SK-N-SH treated with all-trans-retinoic acid at 6 μM for 48 hours (cell line): ENCODE data around the gene AFDN.

Experiments used
- TOX ChIP-seq: fragments of 250-450 bp; sonication (Bioruptor Pico); IDR thresholded peaks from 2 replicates; pipeline ENCODE4 v1.8.0; 2021; ENCODE audit warnings: mild to moderate bottlenecking, moderate library complexity, borderline replicate concordance
- ZFP3 ChIP-seq: fragments of 250-450 bp; sonication (Bioruptor Pico); IDR thresholded peaks from 2 replicates; pipeline ENCODE4 v1.5.0; 2020; ENCODE audit warnings: mild to moderate bottlenecking, moderate library complexity

DNA sequence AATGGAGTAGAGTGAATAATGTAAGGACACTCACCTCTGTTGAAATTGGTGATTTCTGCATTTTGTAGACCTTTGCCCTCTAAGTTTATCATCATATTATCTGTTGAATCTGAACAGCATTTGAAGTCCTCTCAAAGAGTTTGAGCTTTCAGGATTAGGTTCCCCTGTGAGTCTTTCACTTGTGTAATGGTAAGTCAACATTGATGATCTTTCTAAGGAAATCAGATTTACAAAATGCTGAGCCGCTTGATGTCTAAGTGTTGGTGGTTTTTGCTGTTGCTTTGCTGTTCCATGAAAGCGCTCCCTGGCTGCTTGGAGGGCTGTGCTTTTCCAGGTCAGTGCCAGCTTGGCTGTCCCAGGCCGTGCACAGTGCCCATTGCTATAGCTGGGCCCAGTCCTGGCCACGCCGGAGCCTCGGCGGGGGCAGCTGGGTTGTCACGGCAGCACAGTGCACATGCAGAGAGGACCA, 136.9 kb downstream of the AFDN start:
- no peak for TF ChIP-seq ZFP3 (CRISPR knock-in tag)
- no peak for TF ChIP-seq TOX
